GM19239 (cell line): ENCODE results near the gene ACKR3.

Experiments
- DNase-seq: peaks from one replicate; pipeline ENCODE4 v3.0.0; 2011; ENCODE audit warnings: low spot score; ENCODE audit not compliant: insufficient read length
- FAIRE-seq: peaks from 2 replicates; lab custom pipeline; 2011; peaks lifted over from hg19 to GRCh38; lab: Jason Lieb, UNC

ACKR3 gene

DNA sequence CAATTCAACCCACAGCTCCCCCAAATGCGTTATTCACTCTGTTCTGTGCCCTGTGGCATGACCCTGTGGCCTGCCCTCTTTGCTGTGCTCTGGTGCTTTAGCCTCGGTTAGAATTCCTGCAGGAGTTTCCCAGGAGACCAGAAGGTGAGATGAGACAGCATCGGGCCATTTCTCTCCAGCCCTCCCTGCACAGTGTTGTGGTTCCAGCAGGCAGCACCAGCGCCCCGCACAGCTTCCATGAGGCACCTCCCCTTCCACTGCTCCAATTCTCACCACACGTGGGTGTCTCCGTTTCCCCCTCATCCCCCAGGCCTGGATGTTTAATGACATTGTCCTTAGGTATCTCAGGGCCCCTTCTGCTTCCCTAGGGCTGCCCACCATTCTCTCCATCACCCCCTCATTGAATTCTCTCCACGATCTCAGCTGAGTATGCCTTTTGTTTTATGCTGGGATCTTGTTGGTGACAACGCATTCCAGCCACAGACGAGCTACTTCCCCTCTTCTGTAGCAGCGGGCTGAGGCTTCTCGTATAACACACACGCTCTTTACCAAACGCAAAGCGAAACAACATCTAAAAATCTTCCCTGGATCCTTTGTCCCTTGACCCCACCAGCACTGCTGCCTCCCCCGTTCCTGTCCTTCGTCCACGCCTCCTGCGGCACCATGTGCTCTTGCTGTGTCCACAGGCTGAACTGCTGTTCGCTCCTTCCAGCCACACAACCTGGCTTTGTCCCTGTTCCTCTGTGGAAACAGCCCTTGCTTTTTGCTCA lies 35.1 kb downstream of the ACKR3 start:
- DNase-seq (no peak), FAIRE-seq (no peak)

DNA sequence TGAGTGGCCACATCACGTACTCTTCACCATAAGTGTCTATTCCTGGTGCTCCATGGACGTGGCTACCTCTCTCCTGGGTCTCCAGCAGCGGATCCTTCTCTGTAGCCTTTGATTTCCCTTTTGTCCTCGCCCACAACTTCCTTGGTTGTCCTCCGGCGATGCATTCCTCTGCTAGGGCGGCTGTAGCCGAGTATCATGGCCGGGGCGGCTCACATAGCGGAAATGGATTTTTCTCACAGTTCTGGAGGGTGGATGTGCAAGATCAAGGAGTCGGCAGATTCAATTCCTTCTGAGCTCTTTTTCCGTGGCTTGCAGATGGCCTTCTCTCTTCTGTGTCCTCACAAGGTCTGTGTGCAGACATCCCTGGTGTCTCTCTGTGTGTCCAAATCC lies 35.7 kb downstream of the ACKR3 start:
- DNase-seq: no peak

DNA sequence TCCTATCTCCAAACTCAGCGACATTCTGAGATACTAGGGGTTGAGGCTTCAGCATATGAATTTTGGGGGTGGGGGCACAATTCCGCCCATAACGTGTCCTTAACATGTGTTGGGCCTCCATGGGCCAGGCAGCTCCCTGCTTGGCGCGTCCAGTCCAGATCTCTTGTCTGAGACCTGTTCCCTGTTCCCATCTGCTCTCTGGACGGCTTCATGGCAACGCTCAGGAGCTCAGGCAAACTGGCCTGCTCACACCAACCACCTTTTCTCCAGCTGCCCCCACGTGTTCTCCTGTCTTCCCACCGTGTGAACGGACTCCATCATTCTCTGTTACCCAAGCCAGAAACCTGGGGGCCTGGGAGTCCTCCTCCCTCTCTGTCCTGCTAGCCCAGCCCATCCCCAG lies 36.4 kb downstream of the ACKR3 start:
- FAIRE-seq: no peak

More for the DNA sequence above, 35.7 kb downstream of the ACKR3 start:
- FAIRE-seq: no peak

DNA sequence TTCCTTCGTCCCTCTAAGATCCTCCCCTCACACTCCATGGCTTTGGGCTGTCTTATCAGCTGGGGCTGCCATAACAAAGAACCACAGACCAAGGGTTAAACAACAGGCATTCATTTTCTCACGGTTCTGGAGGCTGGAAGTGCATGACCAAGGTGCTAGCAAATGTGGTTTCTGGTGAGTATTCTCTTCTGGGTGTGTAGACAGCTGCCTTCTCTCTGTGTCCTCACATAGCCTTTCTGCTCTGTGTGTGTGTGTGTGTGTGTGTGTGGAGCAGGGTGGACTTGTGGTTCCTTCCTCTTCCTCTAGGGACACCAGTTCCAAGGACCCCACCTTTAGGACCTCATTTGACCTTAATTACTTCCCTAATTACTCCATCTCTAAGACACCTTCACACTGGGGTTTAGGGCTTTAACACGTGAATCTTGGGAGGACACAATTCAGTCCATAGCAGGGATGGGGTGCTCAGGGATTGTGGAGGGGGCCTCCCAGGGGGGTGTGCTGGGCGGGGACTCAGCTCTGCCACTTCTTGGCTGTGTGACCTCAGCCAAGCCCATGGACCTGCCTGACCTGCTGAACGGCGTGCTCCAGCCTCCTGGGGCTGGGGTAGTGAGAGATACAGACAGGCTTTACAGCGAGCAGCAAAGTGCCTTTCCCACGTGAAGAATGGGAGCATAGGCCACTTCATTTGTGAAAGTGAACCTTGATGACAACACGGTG lies 38.0 kb downstream of the ACKR3 start:
- FAIRE-seq: no peak

More for the DNA sequence above, 36.4 kb downstream of the ACKR3 start:
- no peak for DNase-seq

DNA sequence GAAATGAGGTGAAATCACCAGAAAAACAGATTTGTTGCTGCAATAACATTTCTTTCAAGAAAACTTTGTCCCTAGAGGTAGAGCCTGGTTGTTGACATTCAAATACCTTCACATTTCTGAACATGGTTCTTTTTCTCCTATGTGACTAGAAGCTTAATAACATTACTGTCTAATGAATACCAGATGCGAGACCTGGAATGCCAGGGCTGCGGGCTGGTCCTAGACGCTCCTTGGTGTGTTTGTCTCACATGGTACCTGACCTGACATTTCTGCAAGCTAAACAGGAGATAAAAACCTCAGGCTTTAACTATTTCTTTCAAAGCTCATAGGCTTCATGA lies 38.5 kb downstream of the ACKR3 start:
- DNase-seq: no peak
- no peak for FAIRE-seq

More for the DNA sequence above, 38.0 kb downstream of the ACKR3 start:
- no peak for DNase-seq

- DNase-seq (no peak), FAIRE-seq (no peak)
Observed at GRCh38 chr2:236608710-236609109, 39.1 kb downstream of the ACKR3 start.

DNA sequence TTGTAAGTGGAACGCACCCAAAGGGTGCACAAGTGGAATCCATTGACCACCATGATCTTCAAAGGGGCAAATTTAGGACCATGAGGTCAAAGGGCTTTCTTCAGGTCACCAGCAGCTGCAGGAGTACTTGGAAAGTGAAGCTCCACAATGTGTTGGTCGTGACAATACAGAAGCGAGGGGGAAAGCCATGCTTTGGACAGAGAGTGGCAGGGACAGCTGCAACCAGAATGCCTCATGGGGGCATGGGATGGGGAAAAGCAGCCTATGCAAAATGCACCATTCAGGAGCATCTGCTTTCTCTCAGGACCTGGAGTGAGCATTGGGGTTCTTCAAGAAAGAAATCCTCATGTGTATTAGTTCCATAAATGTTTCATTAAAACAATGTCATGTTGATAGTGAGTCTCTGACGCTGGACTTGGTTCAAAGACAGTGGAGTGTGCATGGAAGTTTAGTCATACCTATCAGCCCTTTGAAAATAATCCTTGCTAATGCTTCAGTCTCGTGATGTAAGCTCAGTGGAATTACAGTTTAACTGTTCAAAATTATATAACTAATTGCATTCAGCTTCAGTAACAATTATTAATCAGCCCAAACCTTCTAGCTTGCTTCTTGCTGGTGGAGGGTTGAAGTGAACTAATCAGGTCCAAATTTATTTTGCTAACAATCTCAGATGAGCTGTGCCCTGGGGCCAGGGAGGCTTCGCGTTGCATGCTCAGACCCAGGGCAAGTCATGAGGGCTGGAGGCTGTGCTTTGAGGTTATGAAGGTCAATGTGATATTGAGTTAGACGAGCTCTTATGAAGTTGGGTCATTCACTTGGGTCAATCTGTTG lies 41.6 kb downstream of the ACKR3 start:
- no peak for DNase-seq
- FAIRE-seq: no peak

- DNase-seq: no peak
- no peak for FAIRE-seq
Observed at GRCh38 chr2:236612737-236613136, 43.1 kb downstream of the ACKR3 start.

GRCh38 chr2:236613612-236614011 lies 44.0 kb downstream of the ACKR3 start:
- FAIRE-seq: no peak
- DNase-seq: no peak

DNA sequence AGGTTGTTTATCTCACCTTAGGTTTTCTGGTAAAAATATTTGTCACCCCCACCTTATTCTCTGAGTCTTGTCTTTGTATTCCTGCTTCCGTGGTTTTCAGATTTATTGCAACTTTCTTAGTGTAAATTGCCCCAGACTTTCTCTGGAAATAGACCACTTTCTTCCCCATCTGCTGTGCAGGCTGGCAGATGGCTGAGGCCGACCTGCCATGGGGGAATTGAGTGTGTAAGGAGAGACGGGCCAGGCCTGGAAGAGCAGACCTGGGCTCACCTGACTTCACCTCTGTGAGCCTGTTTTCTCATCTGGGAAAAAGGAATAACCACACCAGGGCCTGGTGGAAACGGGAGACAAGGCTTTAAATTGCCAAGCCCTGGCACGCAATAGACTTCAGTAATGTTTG lies 44.9 kb downstream of the ACKR3 start:
- no peak for FAIRE-seq
- no peak for DNase-seq

DNA sequence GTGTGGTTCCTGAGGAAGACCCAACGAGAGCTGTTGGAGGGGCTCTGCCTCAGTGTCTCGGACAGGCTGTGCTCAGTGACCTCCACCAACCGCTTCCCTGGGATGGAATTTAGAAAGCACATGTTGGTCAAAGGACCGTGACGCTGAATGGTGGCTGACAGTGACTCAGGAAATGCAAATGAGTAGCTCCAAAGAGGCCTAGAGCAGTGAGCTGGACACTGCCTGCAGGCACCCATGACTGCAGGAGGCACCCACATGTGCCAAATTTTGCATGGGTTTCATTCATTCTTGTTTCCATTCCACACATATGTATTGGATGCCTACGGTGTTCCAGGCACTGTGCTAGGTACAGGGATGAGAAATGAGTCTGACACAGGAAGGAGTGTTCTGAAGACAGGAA lies 46.4 kb downstream of the ACKR3 start:
- FAIRE-seq (no peak), DNase-seq (no peak)

DNA sequence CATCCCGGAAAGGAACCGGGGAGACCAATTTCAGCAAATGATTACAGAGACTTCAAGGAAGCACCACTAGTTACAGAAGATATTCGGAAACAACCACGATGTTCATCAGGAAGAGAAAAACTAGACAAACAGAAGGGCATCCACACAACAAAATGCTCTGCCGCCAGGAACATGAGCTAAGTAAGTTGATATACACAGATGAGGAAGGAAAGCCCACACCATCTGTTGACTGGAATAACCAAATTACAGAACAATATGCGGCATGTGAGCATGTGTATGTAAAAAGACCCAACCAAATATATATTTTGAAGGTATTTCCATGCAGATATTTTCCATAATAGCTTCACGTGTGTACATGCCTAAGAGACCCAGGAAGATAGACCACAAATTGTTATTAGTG lies 47.0 kb downstream of the ACKR3 start:
- FAIRE-seq (no peak), DNase-seq (no peak)

- DNase-seq (no peak), FAIRE-seq (no peak)
Observed at GRCh38 chr2:236617221-236617737, 47.7 kb downstream of the ACKR3 start.

GRCh38 chr2:236617796-236618195 lies 48.2 kb downstream of the ACKR3 start:
- no peak for DNase-seq
- FAIRE-seq: no peak

- no peak for DNase-seq
- no peak for FAIRE-seq
Observed at GRCh38 chr2:236618370-236618769, 48.7 kb downstream of the ACKR3 start.

DNA sequence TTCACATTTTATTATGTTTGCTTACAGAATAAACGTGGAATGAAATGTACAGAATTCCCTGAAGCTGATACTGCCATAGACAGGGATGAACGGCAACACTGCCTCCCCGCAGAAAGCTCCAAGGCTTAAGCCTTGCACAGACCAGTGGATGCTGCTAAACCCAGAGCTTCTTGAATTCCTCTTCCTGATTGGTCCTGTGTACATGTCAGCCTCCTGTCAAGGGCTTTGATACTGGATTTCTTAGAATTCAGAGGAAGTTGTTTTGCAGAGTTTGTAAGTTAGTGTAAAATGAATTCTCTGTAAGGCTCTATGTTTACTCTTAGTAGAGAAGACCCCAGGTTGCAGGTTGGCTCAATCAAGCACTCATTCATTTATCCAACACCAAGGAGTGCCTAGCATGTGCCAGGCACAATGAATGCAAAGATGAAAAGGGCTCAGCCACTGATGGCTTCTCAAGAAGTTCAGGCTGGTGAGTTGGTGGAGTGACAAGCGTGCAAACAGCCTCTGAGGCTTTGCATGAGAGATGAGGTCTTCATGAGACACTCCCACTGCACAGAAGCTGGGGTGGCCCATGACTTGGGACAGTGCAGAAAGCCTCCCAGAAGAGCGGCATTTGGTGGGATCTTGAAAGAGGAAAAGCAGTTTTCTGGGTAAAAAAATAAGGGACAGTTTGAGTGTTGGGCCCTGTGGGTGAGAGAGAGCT lies 50.4 kb downstream of the ACKR3 start:
- DNase-seq: no peak
- no peak for FAIRE-seq

DNA sequence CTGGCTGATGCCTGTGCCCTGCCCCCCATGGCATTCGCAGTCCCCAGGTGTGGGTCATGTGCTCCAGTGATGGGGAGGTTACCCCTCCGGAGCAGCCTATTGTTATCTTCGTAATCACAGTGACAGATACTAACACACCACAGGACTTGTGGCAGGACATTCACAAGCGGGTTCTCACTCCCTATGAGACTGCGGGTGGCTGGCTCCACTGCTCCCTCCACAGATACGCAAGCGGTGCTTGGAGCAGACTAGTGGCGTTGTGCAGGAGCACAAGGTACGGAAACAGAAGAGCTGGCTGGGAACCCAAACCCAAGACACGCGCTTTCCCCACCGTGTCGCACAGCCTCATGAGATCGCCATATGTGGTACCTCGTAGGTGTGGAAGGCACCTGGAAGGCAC lies 52.2 kb downstream of the ACKR3 start:
- DNase-seq (no peak), FAIRE-seq (no peak)

DNA sequence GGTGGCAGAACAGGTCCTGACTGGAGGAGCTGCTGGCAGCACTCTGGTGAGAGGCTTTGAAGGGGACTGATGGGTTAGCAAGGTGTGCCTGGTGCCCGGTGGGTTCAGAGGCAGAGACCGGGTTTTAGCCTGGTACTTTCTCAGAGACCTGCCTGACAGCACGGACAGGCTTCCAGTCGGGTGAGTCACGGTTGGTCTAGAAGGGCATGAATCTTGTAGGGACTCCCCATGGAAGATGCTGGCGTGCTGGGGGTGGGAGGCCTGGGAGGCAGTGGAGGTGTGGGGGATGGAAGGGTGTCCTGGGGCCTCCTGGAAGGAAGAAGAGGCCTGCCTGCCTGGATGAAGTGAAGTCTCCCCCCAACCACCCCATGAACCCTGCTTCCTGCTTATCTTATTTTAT lies 52.6 kb downstream of the ACKR3 start:
- no peak for FAIRE-seq
- no peak for DNase-seq

GRCh38 chr2:236622660-236623059 lies 53.0 kb downstream of the ACKR3 start:
- FAIRE-seq (no peak), DNase-seq (no peak)

- FAIRE-seq: no peak
Observed at GRCh38 chr2:236623816-236624215, 54.2 kb downstream of the ACKR3 start.

More at GRCh38 chr2:236623816-236624215, 54.2 kb downstream of the ACKR3 start:
- DNase-seq: no peak
